ENCODE measurements around the gene HDDC2.

DNA sequence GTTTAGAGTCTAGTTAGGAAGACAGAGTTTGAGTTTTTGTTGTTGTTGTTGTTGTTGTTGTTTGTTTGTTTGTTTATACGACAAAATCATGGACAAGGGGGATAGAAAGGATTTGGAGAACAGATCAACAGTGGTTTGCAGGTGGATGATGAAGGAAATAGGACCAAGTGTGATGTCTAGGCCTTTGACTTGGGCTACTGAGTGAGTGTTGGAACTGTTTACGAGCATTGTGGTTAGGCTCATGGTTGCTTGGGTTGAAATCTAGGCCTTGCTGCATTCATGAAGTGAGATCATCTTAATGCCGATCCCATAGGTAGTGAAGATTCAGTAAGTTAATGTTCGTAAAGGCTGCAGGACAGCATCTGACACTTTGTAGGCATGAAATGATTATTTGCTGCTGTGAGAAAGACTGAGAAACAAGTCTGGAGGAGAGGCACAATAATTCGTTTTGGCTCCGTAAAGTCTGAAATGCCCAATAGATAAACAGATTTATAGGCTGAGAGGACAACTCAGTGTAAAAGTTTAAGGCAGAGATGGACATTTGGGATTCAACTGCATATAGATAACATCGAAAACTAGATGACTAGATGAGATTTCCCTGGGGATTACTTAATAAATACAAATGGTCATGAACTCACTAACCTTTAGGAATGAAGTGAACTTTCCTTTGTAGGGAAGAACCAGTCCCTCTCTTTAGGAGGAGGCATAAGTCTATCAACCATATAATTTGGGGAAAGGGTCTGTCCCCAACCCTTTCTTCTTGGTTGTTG, 70.0 kb downstream of the HDDC2 start:
- TF ChIP-seq, protein P1, sequence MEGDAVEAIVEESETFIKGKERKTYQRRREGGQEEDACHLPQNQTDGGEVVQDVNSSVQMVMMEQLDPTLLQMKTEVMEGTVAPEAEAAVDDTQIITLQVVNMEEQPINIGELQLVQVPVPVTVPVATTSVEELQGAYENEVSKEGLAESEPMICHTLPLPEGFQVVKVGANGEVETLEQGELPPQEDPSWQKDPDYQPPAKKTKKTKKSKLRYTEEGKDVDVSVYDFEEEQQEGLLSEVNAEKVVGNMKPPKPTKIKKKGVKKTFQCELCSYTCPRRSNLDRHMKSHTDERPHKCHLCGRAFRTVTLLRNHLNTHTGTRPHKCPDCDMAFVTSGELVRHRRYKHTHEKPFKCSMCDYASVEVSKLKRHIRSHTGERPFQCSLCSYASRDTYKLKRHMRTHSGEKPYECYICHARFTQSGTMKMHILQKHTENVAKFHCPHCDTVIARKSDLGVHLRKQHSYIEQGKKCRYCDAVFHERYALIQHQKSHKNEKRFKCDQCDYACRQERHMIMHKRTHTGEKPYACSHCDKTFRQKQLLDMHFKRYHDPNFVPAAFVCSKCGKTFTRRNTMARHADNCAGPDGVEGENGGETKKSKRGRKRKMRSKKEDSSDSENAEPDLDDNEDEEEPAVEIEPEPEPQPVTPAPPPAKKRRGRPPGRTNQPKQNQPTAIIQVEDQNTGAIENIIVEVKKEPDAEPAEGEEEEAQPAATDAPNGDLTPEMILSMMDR (IDR thresholded peaks at IDR 0.05) = no peak
- TF ChIP-seq POLR2A (IDR thresholded peaks at IDR 0.05) = no peak

All from heart left ventricle (tissue), 13 donors.